ENCODE data around the gene LRTM2. TPM values are rescaled to one million over a fixed set of nuclear protein-coding genes. Genes with fewer than 3 reads are reported as not detected.

The LRTM2 gene
- not detected in 2 replicates for total RNA-seq

DNA sequence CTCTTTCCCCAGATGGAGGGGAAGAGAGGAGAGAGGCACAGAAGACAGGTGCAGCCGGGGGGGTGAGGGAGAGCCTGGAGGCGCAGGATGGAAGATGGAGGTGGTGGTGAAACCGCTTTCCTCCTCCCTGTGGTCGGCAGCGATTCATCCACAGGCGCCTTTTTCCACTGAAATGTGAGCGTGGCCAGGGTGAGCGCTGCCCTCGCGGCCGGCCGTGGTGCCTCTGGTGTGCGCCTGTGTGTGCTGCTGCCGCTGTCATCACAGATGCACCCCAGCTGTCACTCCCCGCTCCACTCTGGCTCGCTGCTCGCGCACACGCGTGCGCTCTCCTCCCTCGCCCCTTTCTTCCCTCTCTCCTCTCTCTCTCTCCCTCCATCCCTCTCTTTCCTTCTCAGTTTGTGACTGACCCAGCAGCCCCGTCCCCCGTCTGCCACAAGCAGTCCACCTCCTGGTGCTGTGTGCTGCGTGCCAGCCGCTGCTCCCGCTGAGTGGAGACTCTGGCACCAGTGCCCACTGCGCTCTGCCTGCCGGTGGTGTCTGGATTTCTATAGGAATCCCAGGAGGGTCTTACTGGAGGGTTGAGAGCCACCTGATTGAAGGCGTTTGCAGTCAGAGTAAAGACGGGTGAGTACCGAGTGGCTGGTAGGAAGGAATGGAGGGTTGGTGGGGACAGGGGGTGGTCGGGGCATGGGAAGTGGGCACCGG lies at the start of gene LRTM2:
TSS of gene LRTM2 (plus strand) at position 375 of the 705 bp plus-strand sequence. CDS start 7,584 bp downstream, outside the sequence.

Other genes with a start within 250 kb of the LRTM2 start
- 9.6 and 14.7 TPM in 2 replicates for gene FBXL14, start 226.0 kb upstream of the LRTM2 start, total RNA-seq
- gene WNT5B, start 191.3 kb upstream of the LRTM2 start, total RNA-seq, result 2.1 and 5.6 TPM in 2 replicates
- 62.6 and 66.0 TPM in 2 replicates for gene ADIPOR2, start 129.5 kb upstream of the LRTM2 start, total RNA-seq
- under 0.01 and 0.07 TPM in 2 replicates for gene CACNA2D4, start 98.1 kb downstream of the LRTM2 start, total RNA-seq
- 2.7 and 6.8 TPM in 2 replicates for gene DCP1B, start 183.9 kb downstream of the LRTM2 start, total RNA-seq
- under 0.01 TPM in 1 of 2 replicates, not detected in the other for gene CACNA1C, start 232.4 kb downstream of the LRTM2 start, total RNA-seq